Upper lobe of right lung (tissue), 1 donor: ENCODE results near the gene OSBP2. TPM values are rescaled to one million over a fixed set of nuclear protein-coding genes. Genes with fewer than 3 reads are reported as not detected.

Experiments
- ATAC-seq: fragments of 200-7000 bp; cut with Tn5 transposase; one replicate; pipeline ENCODE4 v1.9.1; 2020; ENCODE audit warnings: mild to moderate bottlenecking, moderate library complexity
- DNase-seq: peaks from one replicate; pipeline ENCODE4 v3.0.0-alpha.2; 2020
- H3K27ac ChIP-seq: fragments of 200-600 bp; one replicate; pipeline ENCODE4 v1.8.0; 2022
- H3K27me3 ChIP-seq: fragments of 200-600 bp; one replicate; pipeline ENCODE4 v1.8.0; 2022; ENCODE audit warnings: mild to moderate bottlenecking
- H3K36me3 ChIP-seq: fragments of 200-600 bp; one replicate; pipeline ENCODE4 v1.8.0; 2022
- H3K4me1 ChIP-seq: fragments of 200-600 bp; one replicate; pipeline ENCODE4 v1.8.0; 2022
- H3K4me3 ChIP-seq: fragments of 200-600 bp; one replicate; pipeline ENCODE4 v1.8.0; 2022; ENCODE audit warnings: mild to moderate bottlenecking
- H3K9me3 ChIP-seq: fragments of 200-600 bp; one replicate; pipeline ENCODE4 v1.8.0; 2022
- CTCF ChIP-seq: fragments of 200-600 bp; IDR thresholded peaks from one replicate; pipeline ENCODE4 v1.8.0; 2022; ENCODE audit warnings: antibody characterized with exemption
- intact Hi-C: fragments of 100-400 bp; cut with DNase I; formaldehyde crosslinking; loops from one replicate; pipeline ENCODE4 v1.11.0; 2022
- total RNA-seq: library from RNA; stranded (reverse); fragmentation: NEBNext Ultra II Directional; extraction: Animal tissue kit (Norgen Biotek cat#: 25700); gene quantifications from one replicate; pipeline ENCODE4 v1.2.1, GENCODE V29; 2021
- donor health status: DM: no; HTN: yes; CAD: no; lungs with severe emphysema.

Gene OSBP2
- total RNA-seq, 1 donor from 2014 or later: 6.0 TPM

GRCh38 chr22:30894371-30894740, 199.7 kb downstream of the OSBP2 start:
- H3K9me3 ChIP-seq: peaks cover 7% of the 10 kb centered on the region
- H3K4me1 ChIP-seq: no peaks in the 10 kb centered on the region
- no peak overlapping the region for H3K27ac ChIP-seq
- no peak overlapping the region for H3K4me3 ChIP-seq
- DNase-seq (no peak), ATAC-seq (no peak)
- H3K27me3 ChIP-seq: no peaks in the 10 kb centered on the region
- no peaks in the 10 kb centered on the region for H3K36me3 ChIP-seq
- TF ChIP-seq CTCF: no peak
- intact Hi-C loops: no loop called here

- DNase-seq (peak; percentile 37), ATAC-seq (no peak)
- Histone ChIP-seq H3K27me3 (no peaks in the 10 kb centered on the region), H3K4me3 (no peak overlapping the region), H3K27ac (no peak overlapping the region), H3K9me3 (peaks cover 7% of the 10 kb centered on the region), H3K4me1 (no peaks in the 10 kb centered on the region), H3K36me3 (no peaks in the 10 kb centered on the region)
- no peak for TF ChIP-seq CTCF
- intact Hi-C loops: no loop called here
Observed at GRCh38 chr22:30902496-30903357, 208.1 kb downstream of the OSBP2 start.

GRCh38 chr22:30903876-30904460, 209.3 kb downstream of the OSBP2 start:
- no peak for DNase-seq
- TF ChIP-seq CTCF: no peak

GRCh38 chr22:30905696-30906341, 211.1 kb downstream of the OSBP2 start:
- ATAC-seq (no peak), DNase-seq (peak; percentile 50)
- no peak for TF ChIP-seq CTCF
- Histone ChIP-seq H3K27me3 (no peaks in the 10 kb centered on the region), H3K27ac (no peak overlapping the region), H3K4me3 (no peak overlapping the region), H3K4me1 (no peaks in the 10 kb centered on the region), H3K36me3 (no peaks in the 10 kb centered on the region), H3K9me3 (no peaks in the 10 kb centered on the region)
- intact Hi-C loops: no loop called here

More at GRCh38 chr22:30903876-30904460, 209.3 kb downstream of the OSBP2 start:
- Histone ChIP-seq H3K27me3 (no peaks in the 10 kb centered on the region), H3K4me1 (no peaks in the 10 kb centered on the region), H3K4me3 (no peak overlapping the region), H3K36me3 (no peaks in the 10 kb centered on the region), H3K27ac (no peak overlapping the region), H3K9me3 (peaks cover 1% of the 10 kb centered on the region)
- ATAC-seq: no peak
- intact Hi-C loops: no loop called here

- ATAC-seq: no peak
- H3K36me3 ChIP-seq: no peaks in the 10 kb centered on the region
- peak; percentile 38 for DNase-seq
- no peak for TF ChIP-seq CTCF
- H3K4me1 ChIP-seq: no peaks in the 10 kb centered on the region
- intact Hi-C loops: no loop called here
- no peak overlapping the region for H3K4me3 ChIP-seq
- H3K9me3 ChIP-seq: no peaks in the 10 kb centered on the region
- H3K27me3 ChIP-seq: no peaks in the 10 kb centered on the region
- no peak overlapping the region for H3K27ac ChIP-seq
Observed at GRCh38 chr22:30906411-30906810, 211.7 kb downstream of the OSBP2 start.
